K562 (cell line): ENCODE results near the gene LCTL. TPM values are rescaled to one million over a fixed set of nuclear protein-coding genes. Genes with fewer than 3 reads are reported as not detected.

Experiments used
- BCOR ChIP-seq: fragments of 450-650 bp; IDR thresholded peaks from 2 replicates; pipeline ENCODE4 v1.6.1; 2016
- CCNT2 ChIP-seq: IDR thresholded peaks from 2 replicates; pipeline ENCODE4 v1.6.1; 2011; ENCODE audit warnings: borderline replicate concordance, low read depth, mild to moderate bottlenecking, moderate library complexity, mixed read lengths, low read length; ENCODE audit not compliant: insufficient read length; ENCODE audit errors: extremely low read depth
- CEBPZ ChIP-seq: fragments of 150-350 bp; IDR thresholded peaks from 2 replicates; pipeline ENCODE4 v1.6.1; 2014; ENCODE audit warnings: low read depth, mild to moderate bottlenecking, low read length, borderline replicate concordance
- CHD1 ChIP-seq: fragments of 200-600 bp; sonication (generic); IDR thresholded peaks from one replicate; pipeline ENCODE4 v1.6.1; 2012; ENCODE audit warnings: mild to moderate bottlenecking, moderate library complexity, low read length, inconsistent platforms
- EZH2 ChIP-seq: IDR thresholded peaks from 2 replicates; pipeline ENCODE4 v1.6.1; 2012; ENCODE audit warnings: low read depth, mild to moderate bottlenecking, inconsistent platforms, low read length, borderline replicate concordance
- KDM4B ChIP-seq, 2 experiments: fragments of 450-650 bp in 1 of 2; sonication (generic) in 1 of 2; IDR thresholded peaks; 2 replicates each; pipeline ENCODE4 v1.6.1; 2016 to 2017; ENCODE audit warnings: borderline replicate concordance in 2 of 2, antibody characterized with exemption in 1 of 2, low read depth in 1 of 2, mild to moderate bottlenecking in 1 of 2
- MAFK ChIP-seq: IDR thresholded peaks from 2 replicates; pipeline ENCODE4 v1.6.1; 2011; ENCODE audit warnings: low read length, improper control_type of control experiment
- NFRKB ChIP-seq: fragments of 450-650 bp; IDR thresholded peaks from 2 replicates; pipeline ENCODE4 v1.6.1; 2016; ENCODE audit warnings: low read depth
- PHF20 ChIP-seq: fragments of 450-650 bp; IDR thresholded peaks from 2 replicates; pipeline ENCODE4 v1.6.1; 2018; ENCODE audit not compliant: partially characterized antibody
- RBM14 ChIP-seq: fragments of 200-400 bp; formaldehyde crosslinking; IDR thresholded peaks from 2 replicates; pipeline ENCODE4 v1.6.1; 2018; ENCODE audit warnings: low read depth, mild to moderate bottlenecking, low read length, moderate library complexity, borderline replicate concordance; ENCODE audit not compliant: insufficient read depth
- RBM25 ChIP-seq: fragments of 200-400 bp; formaldehyde crosslinking; IDR thresholded peaks from 2 replicates; pipeline ENCODE4 v1.6.1; 2018; ENCODE audit warnings: low read length, low read depth, moderate library complexity; ENCODE audit not compliant: severe bottlenecking
- ZBTB2 ChIP-seq: fragments of 450-650 bp; IDR thresholded peaks from 2 replicates; pipeline ENCODE4 v1.6.1; 2016; ENCODE audit warnings: antibody characterized with exemption
- ZFP36 ChIP-seq: fragments of 150-350 bp; IDR thresholded peaks from 2 replicates; pipeline ENCODE4 v1.6.1; 2018; ENCODE audit warnings: low read length, low read depth; ENCODE audit not compliant: partially characterized antibody
- ZNF239 ChIP-seq: fragments of 250-450 bp; sonication (Bioruptor Pico); IDR thresholded peaks from 2 replicates; pipeline ENCODE4 v1.4.0; 2020; ENCODE audit warnings: mild to moderate bottlenecking
- ZNF431 ChIP-seq: sonication (generic); formaldehyde crosslinking; IDR thresholded peaks from 2 replicates; pipeline ENCODE4 v1.8.0; 2022; ENCODE audit warnings: mild to moderate bottlenecking, missing genetic modification reagents
- polyA plus RNA-seq, 8 experiments: library from polyadenylated mRNA; depleted of rRNA in 4 of 8; stranded (reverse) in 5 of 8; unstranded in 3 of 8; fragments of >200 nt; fragmentation: Nextera tagmentation in 2 of 8; fragmentation: Illumina TruSeq in 1 of 8; extraction: Ambion mirVana in 2 of 8; extraction: Trizol in 1 of 8; gene quantifications; 2 replicates each; pipeline versions ENCODE4 v1.2.1 to v1.2.3, GENCODE V29; 2011 to 2014; ENCODE audit warnings: inconsistent platforms in 1 of 8, missing spikeins in 1 of 8
- total RNA-seq, 7 experiments: library from RNA; depleted of rRNA in 6 of 7; stranded (reverse); fragments of >200 nt in 6 of 7; fragmentation: Illumina TruSeq in 2 of 7; extraction: Trizol in 2 of 7; gene quantifications; 2 replicates each; pipeline versions ENCODE4 v1.2.1 to v1.2.3, GENCODE V29; 2011 to 2021; ENCODE audit warnings: low replicate concordance in 1 of 7
- TF ChIP-seq, protein P1 (sequence below), 2 experiments: fragments of 450-650 bp; IDR thresholded peaks; 2 replicates each; pipeline ENCODE4 v1.6.1; 2016
- TF ChIP-seq, protein P2 (sequence below): sonication (generic); formaldehyde crosslinking; IDR thresholded peaks from 2 replicates; pipeline ENCODE4 v1.8.1; 2023; ENCODE audit warnings: mild to moderate bottlenecking, missing genetic modification reagents
- TF ChIP-seq, protein P3 (sequence below): fragments of 450-650 bp; IDR thresholded peaks from 2 replicates; pipeline ENCODE4 v1.6.1; 2016; ENCODE audit warnings: missing biosample characterization, missing genetic modification characterization

Gene LCTL
- total and polyA plus RNA-seq, 9 of the 15 experiments (the other 6 are each of a cell fraction or from before 2014, with no cell fraction given) = 0.08 to 0.31 (median 0.17) TPM; not detected in 6

- TF ChIP-seq ZBTB2 (peak; percentile 53; the same call in 1 of the 2 replicates), CEBPZ (no peak), NFRKB (no peak), CCNT2 (no peak), CHD1 (no peak), RBM14 (no peak), MAFK (no peak), ZFP36 (peak; percentile 96), BCOR (no peak), PHF20 (no peak), ZNF239 (CRISPR knock-in tag) (no peak), RBM25 (no peak), KDM4B (IDR thresholded peaks at IDR 0.05; ENCODE audit: borderline replicate concordance in 2 of 2, low read depth in 1 of 2) (no peak), ZNF431 (CRISPR knock-in tag) (no peak), EZH2 (no peak)
- TF ChIP-seq, protein P1, sequence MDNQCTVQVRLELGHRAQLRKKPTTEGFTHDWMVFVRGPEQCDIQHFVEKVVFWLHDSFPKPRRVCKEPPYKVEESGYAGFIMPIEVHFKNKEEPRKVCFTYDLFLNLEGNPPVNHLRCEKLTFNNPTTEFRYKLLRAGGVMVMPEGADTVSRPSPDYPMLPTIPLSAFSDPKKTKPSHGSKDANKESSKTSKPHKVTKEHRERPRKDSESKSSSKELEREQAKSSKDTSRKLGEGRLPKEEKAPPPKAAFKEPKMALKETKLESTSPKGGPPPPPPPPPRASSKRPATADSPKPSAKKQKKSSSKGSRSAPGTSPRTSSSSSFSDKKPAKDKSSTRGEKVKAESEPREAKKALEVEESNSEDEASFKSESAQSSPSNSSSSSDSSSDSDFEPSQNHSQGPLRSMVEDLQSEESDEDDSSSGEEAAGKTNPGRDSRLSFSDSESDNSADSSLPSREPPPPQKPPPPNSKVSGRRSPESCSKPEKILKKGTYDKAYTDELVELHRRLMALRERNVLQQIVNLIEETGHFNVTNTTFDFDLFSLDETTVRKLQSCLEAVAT (IDR thresholded peaks at IDR 0.05) = no peak
- TF ChIP-seq, protein P2, sequence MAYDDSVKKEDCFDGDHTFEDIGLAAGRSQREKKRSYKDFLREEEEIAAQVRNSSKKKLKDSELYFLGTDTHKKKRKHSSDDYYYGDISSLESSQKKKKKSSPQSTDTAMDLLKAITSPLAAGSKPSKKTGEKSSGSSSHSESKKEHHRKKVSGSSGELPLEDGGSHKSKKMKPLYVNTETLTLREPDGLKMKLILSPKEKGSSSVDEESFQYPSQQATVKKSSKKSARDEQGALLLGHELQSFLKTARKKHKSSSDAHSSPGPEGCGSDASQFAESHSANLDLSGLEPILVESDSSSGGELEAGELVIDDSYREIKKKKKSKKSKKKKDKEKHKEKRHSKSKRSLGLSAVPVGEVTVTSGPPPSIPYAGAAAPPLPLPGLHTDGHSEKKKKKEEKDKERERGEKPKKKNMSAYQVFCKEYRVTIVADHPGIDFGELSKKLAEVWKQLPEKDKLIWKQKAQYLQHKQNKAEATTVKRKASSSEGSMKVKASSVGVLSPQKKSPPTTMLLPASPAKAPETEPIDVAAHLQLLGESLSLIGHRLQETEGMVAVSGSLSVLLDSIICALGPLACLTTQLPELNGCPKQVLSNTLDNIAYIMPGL (CRISPR knock-in tag) = no peak
- TF ChIP-seq, protein P3, sequence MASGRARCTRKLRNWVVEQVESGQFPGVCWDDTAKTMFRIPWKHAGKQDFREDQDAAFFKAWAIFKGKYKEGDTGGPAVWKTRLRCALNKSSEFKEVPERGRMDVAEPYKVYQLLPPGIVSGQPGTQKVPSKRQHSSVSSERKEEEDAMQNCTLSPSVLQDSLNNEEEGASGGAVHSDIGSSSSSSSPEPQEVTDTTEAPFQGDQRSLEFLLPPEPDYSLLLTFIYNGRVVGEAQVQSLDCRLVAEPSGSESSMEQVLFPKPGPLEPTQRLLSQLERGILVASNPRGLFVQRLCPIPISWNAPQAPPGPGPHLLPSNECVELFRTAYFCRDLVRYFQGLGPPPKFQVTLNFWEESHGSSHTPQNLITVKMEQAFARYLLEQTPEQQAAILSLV (tag) = no peak
These were observed 26.9 kb upstream of the LCTL start (continued) for GRCh38 chr15:66592505-66593218.
